ENCODE measurements around the gene OTP.
A peak's percentile ranks its signal among the peaks of the same experiment; 100 is the strongest.

OTP gene

GRCh38 chr5:77633207-77633675 lies 5.3 kb downstream of the OTP start:
- no peak for DNase-seq (ENCODE audit: low spot score)
- TF ChIP-seq, protein P1, sequence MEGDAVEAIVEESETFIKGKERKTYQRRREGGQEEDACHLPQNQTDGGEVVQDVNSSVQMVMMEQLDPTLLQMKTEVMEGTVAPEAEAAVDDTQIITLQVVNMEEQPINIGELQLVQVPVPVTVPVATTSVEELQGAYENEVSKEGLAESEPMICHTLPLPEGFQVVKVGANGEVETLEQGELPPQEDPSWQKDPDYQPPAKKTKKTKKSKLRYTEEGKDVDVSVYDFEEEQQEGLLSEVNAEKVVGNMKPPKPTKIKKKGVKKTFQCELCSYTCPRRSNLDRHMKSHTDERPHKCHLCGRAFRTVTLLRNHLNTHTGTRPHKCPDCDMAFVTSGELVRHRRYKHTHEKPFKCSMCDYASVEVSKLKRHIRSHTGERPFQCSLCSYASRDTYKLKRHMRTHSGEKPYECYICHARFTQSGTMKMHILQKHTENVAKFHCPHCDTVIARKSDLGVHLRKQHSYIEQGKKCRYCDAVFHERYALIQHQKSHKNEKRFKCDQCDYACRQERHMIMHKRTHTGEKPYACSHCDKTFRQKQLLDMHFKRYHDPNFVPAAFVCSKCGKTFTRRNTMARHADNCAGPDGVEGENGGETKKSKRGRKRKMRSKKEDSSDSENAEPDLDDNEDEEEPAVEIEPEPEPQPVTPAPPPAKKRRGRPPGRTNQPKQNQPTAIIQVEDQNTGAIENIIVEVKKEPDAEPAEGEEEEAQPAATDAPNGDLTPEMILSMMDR (IDR thresholded peaks at IDR 0.05; ENCODE audit: extremely low read depth, missing control alignments): no peak

GRCh38 chr5:77632526-77633206 lies 5.8 kb downstream of the OTP start:
- TF ChIP-seq, protein P1 (IDR thresholded peaks at IDR 0.05; ENCODE audit: extremely low read depth, missing control alignments): no peak
- no peak for DNase-seq (ENCODE audit: low spot score)

DNA sequence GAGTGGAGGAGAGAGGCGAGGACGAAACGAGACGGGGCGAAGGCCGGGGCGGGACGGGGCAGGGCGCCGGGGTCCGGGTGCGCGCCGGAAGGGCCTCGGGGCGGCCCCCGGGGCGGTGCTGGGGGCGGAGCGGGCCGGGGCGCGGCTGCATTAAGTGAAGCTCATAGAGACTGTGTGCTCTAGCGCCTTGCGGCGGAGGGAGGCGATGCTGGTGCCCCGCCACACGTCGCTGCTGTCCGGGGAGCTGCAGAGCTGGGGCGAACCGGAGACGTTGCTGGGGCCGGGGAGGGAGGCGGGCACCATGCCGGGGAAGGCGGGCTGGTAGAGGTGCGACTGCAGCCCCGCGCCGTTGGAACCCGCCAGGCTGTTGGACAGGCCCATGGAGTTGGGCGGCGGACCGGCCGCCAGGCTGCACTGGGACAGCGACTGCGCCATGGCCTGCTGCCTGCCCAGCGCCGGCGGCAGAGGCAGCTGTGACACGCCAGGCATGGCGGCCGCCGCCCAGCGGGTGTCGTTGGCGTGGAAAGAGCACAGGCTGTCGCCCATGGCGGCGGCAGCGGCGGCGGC lies 8.3 kb downstream of the OTP start:
- TF ChIP-seq, protein P1 (IDR thresholded peaks at IDR 0.05; ENCODE audit: extremely low read depth, missing control alignments): no peak
- peak; percentile 93 for DNase-seq (ENCODE audit: low spot score)

DNA sequence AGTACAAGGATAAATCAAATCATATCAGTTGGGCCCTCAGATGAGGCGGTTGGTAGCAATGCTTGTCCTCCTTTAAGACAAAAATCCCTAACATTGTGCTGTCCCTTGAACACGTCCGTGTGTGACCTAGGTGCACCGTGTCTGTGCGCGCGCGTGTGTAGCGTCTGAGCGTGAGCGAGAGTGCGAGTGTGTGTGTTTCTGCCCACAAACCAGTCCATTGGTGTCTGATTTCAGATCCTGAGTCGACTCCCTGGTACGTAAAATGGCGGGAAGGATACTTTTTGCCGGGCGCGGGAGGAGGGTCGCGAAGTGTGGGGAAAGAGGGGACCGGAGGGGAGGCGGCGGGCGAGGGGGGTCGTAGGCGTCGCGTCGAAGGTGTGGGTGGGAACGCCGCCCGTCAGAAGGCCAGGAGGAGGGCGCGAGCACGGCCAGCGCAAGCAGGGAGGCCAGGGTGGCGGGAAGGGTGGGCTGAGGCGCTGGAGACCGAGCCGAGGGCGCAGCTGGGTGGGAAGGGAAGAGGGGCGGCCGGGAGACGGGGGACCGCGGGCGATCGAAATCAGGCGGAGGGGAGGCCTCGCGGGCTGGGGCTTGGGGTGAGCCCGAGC lies 8.9 kb downstream of the OTP start:
- DNase-seq (ENCODE audit: low spot score): peak; percentile 60
- TF ChIP-seq, protein P1 (IDR thresholded peaks at IDR 0.05; ENCODE audit: extremely low read depth, missing control alignments): no peak

GRCh38 chr5:77628840-77629508 lies 9.5 kb downstream of the OTP start:
- no peak for DNase-seq (ENCODE audit: low spot score)

GRCh38 chr5:77627869-77628674 lies 10.4 kb downstream of the OTP start:
- TF ChIP-seq, protein P1 (IDR thresholded peaks at IDR 0.05; ENCODE audit: extremely low read depth, missing control alignments): no peak

More at GRCh38 chr5:77628840-77629508, 9.5 kb downstream of the OTP start:
- TF ChIP-seq, protein P1 (IDR thresholded peaks at IDR 0.05; ENCODE audit: extremely low read depth, missing control alignments): no peak

More at GRCh38 chr5:77627869-77628674, 10.4 kb downstream of the OTP start:
- no peak for DNase-seq (ENCODE audit: low spot score)
